HepG2 (cell line): ENCODE data around the gene NELFB. TPM values are rescaled to one million over a fixed set of nuclear protein-coding genes. Genes with fewer than 3 reads are reported as not detected.

Experiments used
- EED ChIP-seq: sonication (generic); formaldehyde crosslinking; IDR thresholded peaks from 2 replicates; pipeline ENCODE4 v1.5.0; 2020; ENCODE audit warnings: mild to moderate bottlenecking, missing genetic modification reagents
- HMG20B ChIP-seq: conservative IDR thresholded peaks from 2 replicates; pipeline ENCODE4 v1.6.1; 2016; ENCODE audit warnings: missing genetic modification reagents, missing compliant biosample characterization
- KAT8 ChIP-seq: IDR thresholded peaks from 2 replicates; pipeline ENCODE4 v1.6.1; 2016; ENCODE audit warnings: missing genetic modification reagents, missing compliant biosample characterization
- NR1H2 ChIP-seq: sonication (generic); formaldehyde crosslinking; IDR thresholded peaks from 2 replicates; pipeline ENCODE4 v1.8.1; 2022; ENCODE audit warnings: low read depth, missing genetic modification reagents, borderline replicate concordance
- NR2F2 ChIP-seq: IDR thresholded peaks from 2 replicates; pipeline ENCODE4 v1.6.1; 2012; ENCODE audit warnings: low read depth, inconsistent platforms, borderline replicate concordance
- NR2F6 ChIP-seq, 2 experiments: IDR thresholded peaks; 2 replicates each; pipeline ENCODE4 v1.6.1; 2016; ENCODE audit warnings: antibody characterized with exemption in 1 of 2, mild to moderate bottlenecking in 1 of 2
- RNF219 ChIP-seq: sonication (generic); formaldehyde crosslinking; IDR thresholded peaks from 2 replicates; pipeline ENCODE4 v1.5.0; 2020; ENCODE audit warnings: mild to moderate bottlenecking, missing genetic modification reagents
- ZBTB14 ChIP-seq: sonication (generic); formaldehyde crosslinking; IDR thresholded peaks from 2 replicates; pipeline ENCODE4 v1.4.0; 2020; ENCODE audit warnings: missing genetic modification reagents
- ZEB1 ChIP-seq: IDR thresholded peaks from 2 replicates; pipeline ENCODE4 v1.6.1; 2012; ENCODE audit warnings: mild to moderate bottlenecking, low read depth, inconsistent platforms; ENCODE audit not compliant: insufficient replicate concordance
- ZNF224 ChIP-seq: sonication (generic); formaldehyde crosslinking; IDR thresholded peaks from 2 replicates; pipeline ENCODE4 v1.5.0; 2020; ENCODE audit warnings: mild to moderate bottlenecking, missing genetic modification reagents
- ZNF256 ChIP-seq: sonication (generic); formaldehyde crosslinking; conservative IDR thresholded peaks from 2 replicates; pipeline ENCODE4 v1.4.0; 2020; ENCODE audit warnings: missing genetic modification reagents
- ZNF687 ChIP-seq: sonication (generic); formaldehyde crosslinking; IDR thresholded peaks from 2 replicates; pipeline ENCODE4 v1.5.1; 2020; ENCODE audit warnings: mild to moderate bottlenecking, missing genetic modification reagents, moderate library complexity
- ZNF788 ChIP-seq: sonication (generic); formaldehyde crosslinking; IDR thresholded peaks from 2 replicates; pipeline ENCODE4 v1.5.0; 2020; ENCODE audit warnings: mild to moderate bottlenecking, missing genetic modification reagents, borderline replicate concordance
- polyA plus RNA-seq, 8 experiments: library from polyadenylated mRNA; depleted of rRNA in 3 of 8; stranded (reverse) in 7 of 8; unstranded in 1 of 8; fragments of >200 nt; fragmentation: Illumina TruSeq in 4 of 8; extraction: Trizol in 4 of 8; gene quantifications; 2 replicates each; pipeline versions ENCODE4 v1.2.1 to v1.2.3, GENCODE V29; 2011 to 2016; ENCODE audit warnings: low read depth in 4 of 8, missing spikeins in 1 of 8, mixed read lengths in 1 of 8; ENCODE audit not compliant: insufficient read depth in 1 of 8
- total RNA-seq, 5 experiments: library from RNA; depleted of rRNA; stranded (reverse); fragments of >200 nt; fragmentation: Illumina TruSeq; extraction: Trizol; gene quantifications; 2 replicates each; pipeline ENCODE4 v1.2.3, GENCODE V29; 2016; ENCODE audit warnings: low read depth in 1 of 5
- TF ChIP-seq, protein P1 (sequence below): sonication (generic); formaldehyde crosslinking; IDR thresholded peaks from 2 replicates; pipeline ENCODE4 v1.8.1; 2023; ENCODE audit warnings: mild to moderate bottlenecking, missing genetic modification reagents, borderline replicate concordance
- TF ChIP-seq, protein P2 (sequence below): sonication (generic); formaldehyde crosslinking; IDR thresholded peaks from 2 replicates; pipeline ENCODE4 v1.5.0; 2020; ENCODE audit warnings: missing genetic modification reagents
- TF ChIP-seq, protein P3 (sequence below): sonication (generic); formaldehyde crosslinking; IDR thresholded peaks from 2 replicates; pipeline ENCODE4 v1.5.0; 2020; ENCODE audit warnings: missing genetic modification reagents, mild to moderate bottlenecking, borderline replicate concordance
- TF ChIP-seq, protein P4 (sequence below): sonication (generic); formaldehyde crosslinking; IDR thresholded peaks from 2 replicates; pipeline ENCODE4 v1.8.1; 2023; ENCODE audit warnings: mild to moderate bottlenecking, missing genetic modification reagents

Gene NELFB
- total and polyA plus RNA-seq, 2 of the 13 experiments (the other 11 are each of a cell fraction or from before 2014, with no cell fraction given), result 26.5 to 45.8 TPM

- no peak for TF ChIP-seq NR2F2
- TF ChIP-seq ZNF687 (CRISPR knock-in tag), result peak; percentile 40; the same call in 1 of the 2 replicates
- no peak for TF ChIP-seq ZNF256 (CRISPR knock-in tag)
- TF ChIP-seq ZNF788 (CRISPR knock-in tag), result no peak
- TF ChIP-seq ZBTB14 (CRISPR knock-in tag), result no peak
- TF ChIP-seq ZNF224 (CRISPR knock-in tag), result no peak
- no peak for TF ChIP-seq RNF219 (CRISPR knock-in tag)
- no peak for TF ChIP-seq EED (CRISPR knock-in tag)
- TF ChIP-seq, protein P1, sequence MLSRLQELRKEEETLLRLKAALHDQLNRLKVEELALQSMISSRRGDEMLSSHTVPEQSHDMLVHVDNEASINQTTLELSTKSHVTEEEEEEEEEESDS, result no peak
- no peak for TF ChIP-seq ZEB1
- no peak for TF ChIP-seq NR2F6 (IDR thresholded peaks at IDR 0.05)
- TF ChIP-seq NR2F6 (CRISPR knock-in tag; IDR thresholded peaks at IDR 0.05), result peak; percentile 22; the same call in 1 of the 2 replicates
- TF ChIP-seq, protein P2, sequence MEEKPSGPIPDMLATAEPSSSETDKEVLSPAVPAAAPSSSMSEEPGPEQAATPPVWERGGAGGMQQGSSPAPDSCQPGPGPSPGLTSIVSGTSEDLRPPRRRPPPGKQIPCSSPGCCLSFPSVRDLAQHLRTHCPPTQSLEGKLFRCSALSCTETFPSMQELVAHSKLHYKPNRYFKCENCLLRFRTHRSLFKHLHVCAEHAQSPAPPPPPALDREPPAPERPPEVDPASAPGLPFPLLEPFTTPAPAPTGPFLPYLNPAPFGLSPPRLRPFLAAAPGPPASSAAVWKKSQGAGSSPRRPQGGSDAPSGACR (CRISPR knock-in tag), result peak; percentile 62; the same call in 1 of the 2 replicates
- no peak for TF ChIP-seq KAT8 (CRISPR knock-in tag)
- TF ChIP-seq, protein P3, sequence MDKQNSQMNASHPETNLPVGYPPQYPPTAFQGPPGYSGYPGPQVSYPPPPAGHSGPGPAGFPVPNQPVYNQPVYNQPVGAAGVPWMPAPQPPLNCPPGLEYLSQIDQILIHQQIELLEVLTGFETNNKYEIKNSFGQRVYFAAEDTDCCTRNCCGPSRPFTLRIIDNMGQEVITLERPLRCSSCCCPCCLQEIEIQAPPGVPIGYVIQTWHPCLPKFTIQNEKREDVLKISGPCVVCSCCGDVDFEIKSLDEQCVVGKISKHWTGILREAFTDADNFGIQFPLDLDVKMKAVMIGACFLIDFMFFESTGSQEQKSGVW (CRISPR knock-in tag), result no peak
- no peak for TF ChIP-seq NR1H2 (CRISPR knock-in tag)
- no peak for TF ChIP-seq HMG20B (CRISPR knock-in tag)
- TF ChIP-seq, protein P4, sequence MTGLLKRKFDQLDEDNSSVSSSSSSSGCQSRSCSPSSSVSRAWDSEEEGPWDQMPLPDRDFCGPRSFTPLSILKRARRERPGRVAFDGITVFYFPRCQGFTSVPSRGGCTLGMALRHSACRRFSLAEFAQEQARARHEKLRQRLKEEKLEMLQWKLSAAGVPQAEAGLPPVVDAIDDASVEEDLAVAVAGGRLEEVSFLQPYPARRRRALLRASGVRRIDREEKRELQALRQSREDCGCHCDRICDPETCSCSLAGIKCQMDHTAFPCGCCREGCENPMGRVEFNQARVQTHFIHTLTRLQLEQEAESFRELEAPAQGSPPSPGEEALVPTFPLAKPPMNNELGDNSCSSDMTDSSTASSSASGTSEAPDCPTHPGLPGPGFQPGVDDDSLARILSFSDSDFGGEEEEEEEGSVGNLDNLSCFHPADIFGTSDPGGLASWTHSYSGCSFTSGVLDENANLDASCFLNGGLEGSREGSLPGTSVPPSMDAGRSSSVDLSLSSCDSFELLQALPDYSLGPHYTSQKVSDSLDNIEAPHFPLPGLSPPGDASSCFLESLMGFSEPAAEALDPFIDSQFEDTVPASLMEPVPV (CRISPR knock-in tag), result 0 out of 2 replicates have a peak, but pooled peaks have one; percentile 13
Observed at GRCh38 chr9:137227054-137227852, 27.9 kb upstream of the NELFB start, which contains the start of gene RNF224 (continued).
